ENCODE results near the gene CDKN1A.
"Not testable (repeated sequence)": the region's sequence is repeated elsewhere in the genome, so short reads cannot be mapped to it uniquely, and the experiment has no call there.

Gene CDKN1A

GRCh38 chr6:36719126-36719525, 40.6 kb downstream of the CDKN1A start:
- FAIRE-seq: no peak
- no peak for DNase-seq (ENCODE audit: low spot score)

GRCh38 chr6:36720251-36721141, 42.0 kb downstream of the CDKN1A start:
- DNase-seq (ENCODE audit: low spot score): no peak
- FAIRE-seq: peak; percentile 53

GRCh38 chr6:36721369-36722140, 43.0 kb downstream of the CDKN1A start:
- DNase-seq (ENCODE audit: low spot score): no peak
- FAIRE-seq: no peak

- DNase-seq (ENCODE audit: low spot score) (no peak), FAIRE-seq (no peak)
Measured at GRCh38 chr6:36722365-36722764, 43.9 kb downstream of the CDKN1A start.

GRCh38 chr6:36722879-36723278, 44.4 kb downstream of the CDKN1A start:
- DNase-seq (ENCODE audit: low spot score): no peak
- no peak for FAIRE-seq

GRCh38 chr6:36723992-36724391, 45.5 kb downstream of the CDKN1A start:
- not testable (repeated sequence) for FAIRE-seq; DNase-seq (ENCODE audit: low spot score)

GRCh38 chr6:36724514-36725390, 46.2 kb downstream of the CDKN1A start:
- DNase-seq (ENCODE audit: low spot score): peak; percentile 83
- no peak for FAIRE-seq

GRCh38 chr6:36725581-36725980, 47.1 kb downstream of the CDKN1A start:
- FAIRE-seq: no peak
- DNase-seq (ENCODE audit: low spot score): no peak

GRCh38 chr6:36727505-36728021, 49.0 kb downstream of the CDKN1A start:
- FAIRE-seq: no peak
- no peak for DNase-seq (ENCODE audit: low spot score)

GRCh38 chr6:36728289-36729160, 50.0 kb downstream of the CDKN1A start:
- DNase-seq (ENCODE audit: low spot score): no peak
- FAIRE-seq: no peak

- FAIRE-seq: no peak
Measured at GRCh38 chr6:36729161-36729524, 50.6 kb downstream of the CDKN1A start.

GRCh38 chr6:36730424-36731380, 52.2 kb downstream of the CDKN1A start:
- no peak for FAIRE-seq
- DNase-seq (ENCODE audit: low spot score): no peak

More at GRCh38 chr6:36729161-36729524, 50.6 kb downstream of the CDKN1A start:
- no peak for DNase-seq (ENCODE audit: low spot score)

- FAIRE-seq: no peak
- no peak for DNase-seq (ENCODE audit: low spot score)
Measured at GRCh38 chr6:36731622-36732310, 53.3 kb downstream of the CDKN1A start.

- FAIRE-seq (no peak), DNase-seq (ENCODE audit: low spot score) (no peak)
Measured at GRCh38 chr6:36733300-36733699, 54.8 kb downstream of the CDKN1A start.

GRCh38 chr6:36734486-36735060, 56.1 kb downstream of the CDKN1A start:
- FAIRE-seq: no peak

GRCh38 chr6:36735110-36736071, 56.9 kb downstream of the CDKN1A start:
- no peak for FAIRE-seq
- no peak for DNase-seq (ENCODE audit: low spot score)

More at GRCh38 chr6:36734486-36735060, 56.1 kb downstream of the CDKN1A start:
- DNase-seq (ENCODE audit: low spot score): no peak
